ENCODE measurements around the gene EXD3. TPM values are rescaled to one million over a fixed set of nuclear protein-coding genes. Genes with fewer than 3 reads are reported as not detected.

Gene EXD3
- total RNA-seq, 2 experiments from 2014 or later: 10.3 to 13.2 TPM

GRCh38 chr9:137278061-137278701 is 144.8 kb downstream of the EXD3 start:
- Mint-ChIP-seq H3K27me3 (peaks cover 2% of the 10 kb centered on the region), H3K4me3 (peak overlapping the region; percentile 75), H3K9me3 (no peaks in the 10 kb centered on the region), H3K27ac (no peak overlapping the region), H3K36me3 (ENCODE audit: low read depth) (peaks cover 8% of the 10 kb centered on the region), H3K4me1 (peaks cover 16% of the 10 kb centered on the region)
- DNase-seq: no peak
- ChIA-PET CTCF (interaction anchor here (1.2 to 1.4 kb wide), 2 partner anchors 9 to 24 kb away, joined by 3 to 5 read pairs; partner anchors contain the start of gene NRARP), POLR2A (no interaction called here)

DNA sequence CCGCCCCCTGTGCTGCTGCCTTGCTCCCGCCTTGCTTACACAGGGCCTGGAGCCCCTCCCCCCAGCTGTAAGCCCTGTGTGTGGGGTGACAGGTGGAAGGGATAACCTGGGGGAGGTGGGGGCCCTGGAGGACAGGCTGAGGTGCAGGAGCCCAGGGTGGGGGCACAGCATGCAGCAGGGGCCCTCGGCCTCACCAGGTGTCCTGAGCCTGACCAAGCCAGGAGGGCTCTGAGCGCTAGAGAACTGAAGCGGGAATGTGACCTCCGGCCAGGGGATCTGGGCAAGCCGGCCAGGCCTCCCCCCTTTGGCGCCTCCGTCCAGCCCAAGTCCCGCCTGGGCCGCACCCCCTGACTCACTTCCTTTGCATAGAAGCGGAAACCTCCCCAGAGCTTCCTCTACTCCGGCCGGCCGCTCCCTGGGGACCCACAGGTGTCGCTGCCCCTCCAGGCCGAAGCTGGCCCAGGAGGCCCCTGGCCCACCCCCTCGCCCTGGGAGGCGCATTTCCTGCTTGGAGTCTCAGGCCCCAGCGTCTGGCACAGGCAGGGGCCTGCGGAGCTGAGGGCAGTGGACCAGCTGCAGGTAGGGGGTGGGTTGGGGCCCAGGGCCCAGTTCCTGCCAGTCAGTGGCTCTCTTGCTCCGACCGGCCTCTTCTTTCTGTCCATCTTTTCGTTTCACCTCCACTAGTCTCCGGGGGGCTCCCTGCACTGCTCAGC is 145.5 kb downstream of the EXD3 start, which contains the start of gene TOR4A:
TSS of gene TOR4A (plus strand) at position 398 of the 713 bp plus-strand sequence. CDS start 964 bp downstream, outside the sequence.
- Mint-ChIP-seq H3K4me3 (peak within 1 kb of the TSS; percentile 75), H3K9me3 (no peaks in the 10 kb centered on the region), H3K27ac (peak within 1 kb of the TSS; percentile 50), H3K4me1 (peaks cover 15% of the 10 kb centered on the region), H3K27me3 (peaks cover 1% of the 10 kb centered on the region), H3K36me3 (ENCODE audit: low read depth) (peaks cover 8% of the 10 kb centered on the region)
- POLR2A ChIA-PET: no interaction called here
- CTCF ChIA-PET: interaction anchor here (1.2 to 1.5 kb wide), 3 partner anchors 9 to 25 kb away, joined by 3 to 5 read pairs (median 4); partner anchors contain the start of genes NELFB and NRARP
- peak; percentile 42 for DNase-seq

DNA sequence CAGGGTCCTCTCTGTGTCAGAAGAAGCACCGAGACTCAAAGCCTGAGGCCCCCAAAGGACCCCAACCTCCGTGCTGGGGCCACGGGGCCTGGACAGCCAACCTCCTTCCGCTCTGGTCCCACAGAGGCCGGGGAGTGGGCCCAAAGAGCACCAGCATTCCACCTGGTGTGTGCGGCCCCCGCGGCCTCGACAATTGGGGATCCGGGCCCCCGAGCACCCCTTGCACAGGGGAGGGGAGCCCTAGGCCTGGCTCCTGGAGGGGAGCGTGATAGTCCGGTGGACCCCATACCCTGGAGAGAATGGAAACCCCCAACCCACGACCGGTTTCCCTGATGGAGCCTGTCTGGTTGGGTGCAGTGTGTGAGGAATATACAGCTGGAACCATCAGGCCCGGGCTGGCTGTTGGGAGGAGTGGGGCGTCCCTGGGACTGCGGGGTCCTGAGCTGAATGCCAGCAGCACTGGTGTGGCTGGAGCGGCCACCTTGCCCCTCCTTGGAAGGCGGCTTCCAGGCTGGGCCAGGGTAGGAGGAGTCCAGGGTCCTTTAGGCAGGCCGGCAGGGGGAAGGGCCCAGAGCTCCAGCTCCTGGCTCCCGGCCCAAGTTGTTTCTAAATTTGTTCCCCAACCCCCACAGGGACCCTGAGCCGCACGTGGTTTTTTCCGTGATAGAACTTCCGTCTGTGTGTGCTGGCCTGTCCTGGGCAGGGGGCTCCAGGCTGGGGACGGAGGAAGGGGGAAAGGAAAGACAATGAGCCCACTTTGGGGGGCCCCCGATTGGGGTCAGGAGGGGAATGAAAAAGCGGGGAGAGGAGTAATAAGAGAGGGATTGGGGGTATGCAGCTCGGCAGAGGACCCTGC is 146.3 kb downstream of the EXD3 start:
- ChIA-PET POLR2A (no interaction called here), CTCF (interaction anchor here (1.2 to 1.5 kb wide), 3 partner anchors 10 to 26 kb away, joined by 3 to 5 read pairs (median 4); partner anchors contain the start of genes NELFB and NRARP)
- Mint-ChIP-seq H3K27ac (no peak overlapping the region), H3K4me1 (peaks cover 18% of the 10 kb centered on the region), H3K9me3 (no peaks in the 10 kb centered on the region), H3K27me3 (no peaks in the 10 kb centered on the region), H3K4me3 (peak overlapping the region; percentile 36), H3K36me3 (ENCODE audit: low read depth) (peaks cover 8% of the 10 kb centered on the region)
- DNase-seq: no peak

- Mint-ChIP-seq H3K4me1 (peaks cover 27% of the 10 kb centered on the region), H3K27ac (peak overlapping the region; percentile 4), H3K27me3 (no peaks in the 10 kb centered on the region), H3K9me3 (no peaks in the 10 kb centered on the region), H3K4me3 (no peak overlapping the region), H3K36me3 (ENCODE audit: low read depth) (peaks cover 13% of the 10 kb centered on the region)
- ChIA-PET CTCF (interaction anchor here (1.5 kb wide), 1 partner anchor 21 kb away, joined by 4 read pairs; the partner anchor contains the start of gene NELFB), POLR2A (no interaction called here)
- DNase-seq: no peak
These were observed 147.1 kb downstream of the EXD3 start for GRCh38 chr9:137275588-137276472.

GRCh38 chr9:137275203-137275587 is 147.8 kb downstream of the EXD3 start:
- Mint-ChIP-seq H3K9me3 (no peaks in the 10 kb centered on the region), H3K27me3 (no peaks in the 10 kb centered on the region), H3K4me3 (no peak overlapping the region), H3K36me3 (ENCODE audit: low read depth) (peaks cover 13% of the 10 kb centered on the region), H3K27ac (peak overlapping the region; percentile 4), H3K4me1 (peaks cover 27% of the 10 kb centered on the region)
- ChIA-PET CTCF (interaction anchor here (0.9 kb wide), 1 partner anchor 10 kb away, joined by 4 read pairs; no protein-coding TSS in a partner anchor), POLR2A (no interaction called here)
- no peak for DNase-seq

DNA sequence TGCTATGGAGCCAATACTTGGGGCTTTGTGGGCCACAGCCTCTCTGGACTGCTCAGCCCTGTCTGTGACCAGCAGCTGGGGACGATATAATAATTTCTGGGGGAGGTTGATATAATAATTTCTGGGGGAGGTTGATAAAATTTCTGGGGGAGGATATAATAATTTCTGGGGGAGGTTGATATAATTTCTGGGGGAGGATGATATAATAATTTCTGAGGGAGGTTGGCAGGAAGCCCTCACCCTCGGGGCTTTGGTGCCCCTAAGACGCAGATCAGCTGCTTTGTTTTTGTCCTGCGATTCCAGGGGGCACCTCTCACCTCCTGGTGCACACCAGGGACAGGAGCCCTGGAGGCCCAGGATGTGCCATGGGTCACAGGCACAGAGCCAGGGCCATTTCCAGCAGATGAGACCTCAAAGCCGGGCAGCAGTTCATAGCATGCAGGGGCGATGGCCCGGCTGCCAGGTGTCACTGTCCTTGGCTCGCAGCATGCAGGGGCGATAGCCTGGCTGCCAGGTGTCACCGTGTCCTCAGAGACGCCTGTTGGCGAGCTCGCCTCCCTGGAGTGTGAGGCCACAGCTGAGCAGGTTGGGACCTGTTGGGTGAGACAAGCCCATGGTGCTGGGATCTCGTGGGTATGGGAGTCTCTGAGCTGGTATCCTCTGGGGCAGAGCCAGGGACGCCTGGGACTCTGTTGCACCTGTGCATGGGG is 149.2 kb downstream of the EXD3 start:
- POLR2A ChIA-PET: no interaction called here
- H3K9me3 Mint-ChIP-seq: no peaks in the 10 kb centered on the region
- no peak overlapping the region for H3K27ac Mint-ChIP-seq
- no peak overlapping the region for H3K4me3 Mint-ChIP-seq
- peaks cover 23% of the 10 kb centered on the region for H3K36me3 Mint-ChIP-seq (ENCODE audit: low read depth)
- no peak for DNase-seq
- H3K4me1 Mint-ChIP-seq: peaks cover 31% of the 10 kb centered on the region
- H3K27me3 Mint-ChIP-seq: no peaks in the 10 kb centered on the region
- CTCF ChIA-PET: interaction anchor here (0.8 to 0.9 kb wide), 2 partner anchors 13 to 222 kb away, joined by 4 to 6 read pairs; no protein-coding TSS in a partner anchor

- ChIA-PET CTCF (interaction anchor here (0.9 kb wide), 1 partner anchor 223 kb away, joined by 6 read pairs; no protein-coding TSS in a partner anchor), POLR2A (no interaction called here)
- H3K36me3 Mint-ChIP-seq (ENCODE audit: low read depth): peaks cover 28% of the 10 kb centered on the region
- DNase-seq: no peak
- H3K27ac Mint-ChIP-seq: no peak overlapping the region
- peaks cover 32% of the 10 kb centered on the region for H3K4me1 Mint-ChIP-seq
- H3K4me3 Mint-ChIP-seq: no peak overlapping the region
- H3K9me3 Mint-ChIP-seq: no peaks in the 10 kb centered on the region
- no peaks in the 10 kb centered on the region for H3K27me3 Mint-ChIP-seq
These were observed 149.9 kb downstream of the EXD3 start for GRCh38 chr9:137273095-137273490.

GRCh38 chr9:137272241-137273094 is 150.5 kb downstream of the EXD3 start:
- ChIA-PET POLR2A (no interaction called here), CTCF (interaction anchor here (0.9 kb wide), 1 partner anchor 224 kb away, joined by 6 read pairs; no protein-coding TSS in a partner anchor)
- H3K27me3 Mint-ChIP-seq: no peaks in the 10 kb centered on the region
- H3K4me1 Mint-ChIP-seq: peaks cover 33% of the 10 kb centered on the region
- no peak overlapping the region for H3K27ac Mint-ChIP-seq
- H3K4me3 Mint-ChIP-seq: no peak overlapping the region
- no peak for DNase-seq
- H3K9me3 Mint-ChIP-seq: no peaks in the 10 kb centered on the region
- peaks cover 30% of the 10 kb centered on the region for H3K36me3 Mint-ChIP-seq (ENCODE audit: low read depth)

DNA sequence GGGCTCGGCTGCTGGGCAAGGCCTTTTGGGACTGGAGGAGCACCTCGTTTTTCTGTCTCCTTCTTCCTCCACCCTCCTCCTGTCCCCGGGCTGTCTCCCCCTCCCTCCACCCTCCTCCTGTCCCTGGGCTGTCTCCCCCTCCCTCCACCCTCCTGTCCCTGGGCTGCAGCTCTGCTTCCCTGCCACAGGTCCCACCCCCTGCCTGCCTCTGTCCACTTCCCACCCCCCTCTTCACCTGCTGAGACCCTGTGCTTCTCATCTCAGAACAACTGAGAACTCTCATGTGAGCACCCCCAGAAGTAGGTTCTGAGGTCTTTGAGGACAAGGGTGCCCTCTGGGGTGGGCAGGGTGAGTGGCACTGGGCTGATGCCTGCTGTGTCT is 151.3 kb downstream of the EXD3 start:
- ChIA-PET POLR2A (interaction anchor here (0.8 kb wide), 1 partner anchor 24 kb away, joined by 4 read pairs; a partner anchor contains a TSS), CTCF (interaction anchor here (1.0 kb wide), 1 partner anchor 242 kb away, joined by 4 read pairs; no protein-coding TSS in a partner anchor)
- Mint-ChIP-seq H3K4me1 (peaks cover 29% of the 10 kb centered on the region), H3K36me3 (ENCODE audit: low read depth) (peaks cover 34% of the 10 kb centered on the region), H3K9me3 (no peaks in the 10 kb centered on the region), H3K27ac (peak overlapping the region; percentile 67), H3K27me3 (no peaks in the 10 kb centered on the region), H3K4me3 (peak overlapping the region; percentile 2)
- DNase-seq: no peak

DNA sequence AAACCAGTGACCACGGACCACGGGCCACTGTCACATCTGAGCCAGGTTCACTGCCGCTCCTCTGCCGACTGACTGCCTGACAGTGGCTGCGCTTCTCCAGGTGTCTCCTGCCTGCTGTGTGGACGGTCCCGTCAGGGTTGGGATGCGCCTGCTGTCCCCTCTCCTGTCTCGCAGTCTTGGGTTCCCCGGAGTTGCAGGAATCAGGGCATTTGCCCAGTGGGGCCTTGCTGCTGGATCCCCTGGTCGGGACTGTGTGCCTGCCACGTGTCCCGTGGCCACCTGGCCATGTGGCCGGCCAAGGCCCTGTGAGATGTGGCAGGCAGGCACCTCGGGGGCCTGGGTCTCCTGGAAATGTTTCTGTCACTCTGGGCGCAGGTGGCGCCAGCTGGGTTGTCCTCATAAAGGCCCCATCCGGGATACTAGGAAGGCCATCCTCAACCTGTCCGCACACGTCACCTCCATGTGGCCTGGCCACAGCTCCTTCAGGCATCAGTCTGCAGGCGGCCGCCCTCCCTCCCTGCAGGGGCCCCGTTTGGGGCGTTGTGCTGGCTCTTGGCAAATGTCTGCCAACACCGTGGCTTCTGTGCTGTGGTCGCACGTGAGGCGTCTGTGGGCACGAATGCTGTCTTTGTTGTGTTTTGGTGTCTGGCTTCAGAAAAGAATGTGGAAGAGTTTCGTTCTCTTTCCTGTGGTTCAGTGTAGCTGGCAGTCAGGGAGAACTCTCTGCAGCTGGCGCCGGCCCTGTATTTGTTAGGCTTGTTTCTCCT is 151.8 kb downstream of the EXD3 start:
- Mint-ChIP-seq H3K27ac (peak overlapping the region; percentile 67), H3K27me3 (no peaks in the 10 kb centered on the region), H3K4me1 (peaks cover 29% of the 10 kb centered on the region), H3K9me3 (no peaks in the 10 kb centered on the region), H3K36me3 (ENCODE audit: low read depth) (peaks cover 34% of the 10 kb centered on the region), H3K4me3 (peak overlapping the region; percentile 2)
- CTCF ChIA-PET: interaction anchor here (1.0 kb wide), 1 partner anchor 241 kb away, joined by 4 read pairs; no protein-coding TSS in a partner anchor
- DNase-seq: peak; percentile 70
- POLR2A ChIA-PET: interaction anchor here (0.8 kb wide), 1 partner anchor 24 kb away, joined by 4 read pairs; a partner anchor contains a TSS

Measured in activated CD4-positive, alpha-beta T cell treated with anti-CD3 and anti-CD28 coated beads, Interleukin-2, amount 10 ng/mL, durations not matched to agents 7 days and 5 days (primary cell).